22Rv1 (cell line): ENCODE measurements around the gene FCHSD2.
"Not testable (repeated sequence)": the region's sequence is repeated elsewhere in the genome, so short reads cannot be mapped to it uniquely, and the experiment has no call there.

Experiments
- H3K27ac ChIP-seq: fragments of 450-650 bp; 2 replicates; pipeline ENCODE4 v1.5.1; 2017
- ZFX ChIP-seq: fragments of 450-650 bp; IDR thresholded peaks from 2 replicates; pipeline ENCODE4 v1.6.1; 2017; ENCODE audit warnings: antibody characterized with exemption, borderline replicate concordance
- TF ChIP-seq, protein P1 (sequence below): fragments of 450-650 bp; IDR thresholded peaks from 2 replicates; pipeline ENCODE4 v1.5.1; 2017; ENCODE audit warnings: mild to moderate bottlenecking

FCHSD2 gene

GRCh38 chr11:72816404-72816990 lies 325.6 kb downstream of the FCHSD2 start:
- no peak for TF ChIP-seq ZFX
- TF ChIP-seq, protein P1, sequence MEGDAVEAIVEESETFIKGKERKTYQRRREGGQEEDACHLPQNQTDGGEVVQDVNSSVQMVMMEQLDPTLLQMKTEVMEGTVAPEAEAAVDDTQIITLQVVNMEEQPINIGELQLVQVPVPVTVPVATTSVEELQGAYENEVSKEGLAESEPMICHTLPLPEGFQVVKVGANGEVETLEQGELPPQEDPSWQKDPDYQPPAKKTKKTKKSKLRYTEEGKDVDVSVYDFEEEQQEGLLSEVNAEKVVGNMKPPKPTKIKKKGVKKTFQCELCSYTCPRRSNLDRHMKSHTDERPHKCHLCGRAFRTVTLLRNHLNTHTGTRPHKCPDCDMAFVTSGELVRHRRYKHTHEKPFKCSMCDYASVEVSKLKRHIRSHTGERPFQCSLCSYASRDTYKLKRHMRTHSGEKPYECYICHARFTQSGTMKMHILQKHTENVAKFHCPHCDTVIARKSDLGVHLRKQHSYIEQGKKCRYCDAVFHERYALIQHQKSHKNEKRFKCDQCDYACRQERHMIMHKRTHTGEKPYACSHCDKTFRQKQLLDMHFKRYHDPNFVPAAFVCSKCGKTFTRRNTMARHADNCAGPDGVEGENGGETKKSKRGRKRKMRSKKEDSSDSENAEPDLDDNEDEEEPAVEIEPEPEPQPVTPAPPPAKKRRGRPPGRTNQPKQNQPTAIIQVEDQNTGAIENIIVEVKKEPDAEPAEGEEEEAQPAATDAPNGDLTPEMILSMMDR: no peak
- no peak overlapping the region for H3K27ac ChIP-seq

DNA sequence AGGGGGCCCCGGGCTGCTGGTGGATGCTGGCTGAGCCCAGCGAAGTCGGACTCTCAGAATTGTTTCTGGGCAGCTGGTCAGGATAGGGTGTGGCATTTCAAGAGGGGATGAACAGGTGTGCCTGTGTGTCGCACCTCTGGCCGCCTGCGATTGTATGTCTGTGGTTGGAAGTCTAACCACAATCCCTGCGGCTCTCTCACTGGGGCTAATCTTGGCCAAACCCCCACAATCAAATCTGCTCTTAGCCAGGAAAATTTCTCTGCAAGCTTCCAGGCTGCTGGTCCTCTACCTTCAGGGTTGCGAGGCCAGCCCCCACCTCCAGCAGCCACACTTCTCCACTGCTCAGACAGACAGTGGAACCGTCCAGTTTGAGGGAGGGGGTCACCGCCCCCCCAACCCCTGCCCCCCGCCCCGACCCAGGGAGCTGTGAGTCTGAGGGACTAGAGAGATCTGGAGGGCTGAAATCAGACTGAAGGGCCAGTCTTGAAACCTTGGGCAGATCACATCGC lies 327.0 kb downstream of the FCHSD2 start:
- TF ChIP-seq ZFX: no peak
- TF ChIP-seq, protein P1: no peak
- peak overlapping the region; percentile 83 for H3K27ac ChIP-seq

- H3K27ac ChIP-seq: peak within 1 kb of the TSS; percentile 83
- TF ChIP-seq, protein P1: peak; percentile 5; the same call in 1 of the 2 replicates
- no peak for TF ChIP-seq ZFX
Measured at GRCh38 chr11:72814286-72815109, 327.6 kb downstream of the FCHSD2 start, which contains the start of gene ATG16L2. Gene ATG16L2, plus strand, starts transcription at chr11:72814411. Its CDS starts 35 bp downstream, at chr11:72814446.

- peak overlapping the region; percentile 83 for H3K27ac ChIP-seq
- TF ChIP-seq ZFX: no peak
- TF ChIP-seq, protein P1: no peak
Measured at GRCh38 chr11:72813740-72814285, 328.3 kb downstream of the FCHSD2 start.

- TF ChIP-seq ZFX: no peak
- TF ChIP-seq, protein P1: peak; percentile 81
- peak overlapping the region; percentile 83 for H3K27ac ChIP-seq
Measured at GRCh38 chr11:72812967-72813739, 329.0 kb downstream of the FCHSD2 start.

- peak overlapping the region; percentile 83 for H3K27ac ChIP-seq
- TF ChIP-seq, protein P1: no peak
- TF ChIP-seq ZFX: no peak
Measured at GRCh38 chr11:72812604-72812966, 329.5 kb downstream of the FCHSD2 start.

GRCh38 chr11:72811686-72812085 lies 330.4 kb downstream of the FCHSD2 start:
- H3K27ac ChIP-seq: not testable (repeated sequence)
